Gastroesophageal sphincter (tissue), 4 donors: ENCODE results near the gene SMARCA1. TPM values are rescaled to one million over a fixed set of nuclear protein-coding genes. Genes with fewer than 3 reads are reported as not detected.

ENCODE experiments used
- ATAC-seq: fragments of 150-250 bp; one replicate; pipeline ENCODE4 v1.9.1; 2016; ENCODE audit warnings: mild to moderate bottlenecking, moderate library complexity
- H3K27ac ChIP-seq, 4 donors: fragments of 200-600 bp; sonication (generic) in 3 of 4; 1 replicate in 3 of 4; 2 replicates in 1 of 4; pipeline ENCODE4 v1.5.1; 2016 to 2019
- H3K27me3 ChIP-seq: fragments of 200-600 bp; sonication (generic); one replicate; pipeline ENCODE4 v1.5.1; 2019
- H3K36me3 ChIP-seq, 2 donors: fragments of 200-600 bp; sonication (generic); one replicate each; pipeline ENCODE4 v1.5.1; 2019; ENCODE audit warnings: control low read depth in 1 of 2
- H3K4me1 ChIP-seq, 3 donors: fragments of 200-600 bp; sonication (generic); 1 replicate in 2 of 3; 2 replicates in 1 of 3; pipeline ENCODE4 v1.5.1; 2016 to 2019; ENCODE audit warnings: control low read depth in 2 of 3
- H3K4me3 ChIP-seq, 2 donors: fragments of 200-600 bp; sonication (generic); one replicate each; pipeline ENCODE4 v1.5.1; 2019; ENCODE audit warnings: mild to moderate bottlenecking in 1 of 2, moderate library complexity in 1 of 2
- H3K9me3 ChIP-seq, 3 donors: fragments of 200-600 bp; sonication (generic); one replicate each; pipeline ENCODE4 v1.5.1; 2017 to 2019; ENCODE audit warnings: control low read depth in 2 of 3
- CTCF ChIP-seq, 4 experiments: fragments of 200-600 bp in 2 of 4; fragments of 450-650 bp in 2 of 4; sonication (generic) in 1 of 4; IDR thresholded peaks; one replicate each; pipeline ENCODE4 v1.5.1; 2017 to 2019; ENCODE audit warnings: antibody characterized with exemption in 4 of 4, mild to moderate bottlenecking in 2 of 4, moderate library complexity in 2 of 4
- EP300 ChIP-seq: sonication (generic); formaldehyde crosslinking; IDR thresholded peaks from one replicate; pipeline ENCODE4 v1.6.1; 2017; ENCODE audit warnings: antibody characterized with exemption, mild to moderate bottlenecking
- POLR2A ChIP-seq, 2 donors: fragments of 450-650 bp; IDR thresholded peaks; one replicate each; pipeline ENCODE4 v1.6.1; 2017; ENCODE audit warnings: antibody characterized with exemption in 2 of 2, mild to moderate bottlenecking in 2 of 2, moderate library complexity in 1 of 2
- POLR2AphosphoS5 ChIP-seq: sonication (generic); formaldehyde crosslinking; IDR thresholded peaks from one replicate; pipeline ENCODE4 v1.6.1; 2017; ENCODE audit warnings: antibody characterized with exemption
- WGBS, 2 donors: methylation state at CpG; one replicate each; pipeline ENCODE4 v1.1.5; 2018; ENCODE audit warnings: low coverage in 1 of 2; 5-methylcytosine and 5-hydroxymethylcytosine counted together
- total RNA-seq, 4 donors: library from RNA; depleted of rRNA; stranded (reverse); fragments of >200 nt; gene quantifications; one replicate each; pipeline ENCODE4 v1.1.0, GENCODE V29; 2016

The SMARCA1 gene
- 10 to 100 TPM; 55.4 to 91.7 (median 64.1) TPM for total RNA-seq

DNA sequence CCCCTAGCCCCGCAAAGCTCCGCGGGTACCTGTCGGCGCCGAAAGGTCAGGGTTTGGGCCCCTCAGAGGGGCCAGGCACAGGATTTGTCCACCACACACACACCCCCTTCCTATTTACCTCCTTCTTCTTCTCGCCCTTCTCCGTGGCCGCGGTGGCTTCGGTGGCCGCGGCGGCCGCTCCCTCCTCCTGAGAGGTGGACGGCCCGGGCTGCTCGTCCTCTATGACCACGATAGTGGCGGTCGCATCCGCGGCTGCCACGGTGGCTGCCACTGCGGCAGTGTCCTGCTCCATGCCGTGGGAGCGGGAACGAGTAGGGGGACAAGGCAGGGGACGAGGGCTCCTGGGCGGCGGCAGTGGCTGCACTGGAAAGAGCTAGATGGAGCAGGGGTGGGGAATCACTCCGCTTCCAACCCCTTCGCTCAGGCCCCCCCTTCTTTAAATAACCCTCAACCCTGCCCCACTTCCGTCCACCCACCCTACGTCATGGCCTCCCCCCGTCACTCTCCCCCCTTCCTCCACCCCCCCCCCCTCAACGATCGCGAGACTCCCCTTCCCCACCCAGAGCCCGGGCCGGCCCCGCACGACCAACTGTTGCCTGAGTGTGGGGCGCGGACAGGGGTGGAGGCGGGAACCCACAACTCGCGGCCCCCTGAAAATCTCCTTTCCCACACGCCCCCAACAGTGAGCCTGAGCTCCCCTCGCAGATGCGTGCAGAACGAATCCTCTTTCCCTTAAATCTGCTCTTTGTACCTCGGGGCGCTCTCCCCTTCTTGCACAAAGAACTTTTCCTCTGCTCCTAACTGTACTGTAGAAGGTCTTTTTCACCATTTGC is at the start of gene SMARCA1:
Gene SMARCA1, minus strand, starts transcription at position 412 of the 833 bp plus-strand sequence. Its CDS starts 120 bp downstream, at position 292.
- ATAC-seq = peak; percentile 82
- peak in 1 of 2 donors; percentile 46 for TF ChIP-seq POLR2A (IDR thresholded peaks at IDR 0.05)
- TF ChIP-seq CTCF (IDR thresholded peaks at IDR 0.05) = no peak
- no peak for TF ChIP-seq EP300
- peak; percentile 35 for TF ChIP-seq POLR2AphosphoS5
- Histone ChIP-seq H3K9me3 (no peaks in the 10 kb centered on the region), H3K4me3 (peak within 1 kb of the TSS; percentile 80 to 99), H3K27me3 (no peaks in the 10 kb centered on the region), H3K4me1 (peaks cover 0 to 24% (median 0%) of the 10 kb centered on the region in 3 donors), H3K36me3 (no peaks in the 10 kb centered on the region), H3K27ac (peak within 1 kb of the TSS; percentile 88 to 98 (median 94))
- WGBS, 2 donors = 58% methylated on average over 3 of the region's 54 CpGs; no CpG with 5 or more reads in 1 of the 2 donors

GRCh38 chrX:129572422-129572821 is 49.1 kb upstream of the SMARCA1 start:
- Histone ChIP-seq H3K4me3 (no peak overlapping the region), H3K9me3 (no peaks in the 10 kb centered on the region), H3K27ac (no peak overlapping the region), H3K4me1 (peaks cover 0 to 23% (median 0%) of the 10 kb centered on the region in 3 donors), H3K36me3 (peaks cover 0 to 50% of the 10 kb centered on the region in 2 donors), H3K27me3 (no peaks in the 10 kb centered on the region)
- TF ChIP-seq CTCF (IDR thresholded peaks at IDR 0.05) (no peak), EP300 (no peak), POLR2A (IDR thresholded peaks at IDR 0.05) (no peak), POLR2AphosphoS5 (no peak)
- WGBS, 2 donors = 68 to 83% methylated on average over 2 of the region's 2 CpGs
- ATAC-seq = no peak

DNA sequence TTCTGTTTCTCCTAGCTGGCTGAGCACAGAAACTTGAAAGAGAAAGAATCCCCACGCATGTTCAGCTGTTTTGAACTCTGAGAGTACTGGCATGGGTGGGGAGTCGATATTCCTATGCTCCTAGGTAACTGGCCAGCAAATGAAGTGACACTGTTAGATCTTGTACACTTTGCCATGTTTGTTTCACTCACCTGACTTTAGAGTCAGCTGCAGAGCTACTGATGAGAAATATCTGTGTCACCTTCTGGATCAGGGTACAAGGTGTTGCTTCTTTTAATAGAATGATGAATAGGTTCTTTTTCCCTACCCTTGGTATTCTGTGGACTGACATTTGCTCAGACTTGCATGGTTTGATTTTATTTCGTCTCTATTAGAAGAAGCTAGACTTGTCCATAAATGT is 45.1 kb upstream of the SMARCA1 start:
- Histone ChIP-seq H3K36me3 (peaks cover 0 to 38% of the 10 kb centered on the region in 2 donors), H3K9me3 (no peaks in the 10 kb centered on the region), H3K27me3 (no peaks in the 10 kb centered on the region), H3K4me3 (no peak overlapping the region), H3K4me1 (peaks cover 0 to 28% (median 3%) of the 10 kb centered on the region in 3 donors), H3K27ac (no peak overlapping the region)
- WGBS, 2 donors = 86% methylated on average over 1 of the region's 3 CpGs; no CpG with 5 or more reads in 1 of the 2 donors
- no peak for TF ChIP-seq EP300
- no peak for TF ChIP-seq POLR2A (IDR thresholded peaks at IDR 0.05)
- TF ChIP-seq POLR2AphosphoS5 = no peak
- TF ChIP-seq CTCF (IDR thresholded peaks at IDR 0.05) = no peak
- no peak for ATAC-seq

DNA sequence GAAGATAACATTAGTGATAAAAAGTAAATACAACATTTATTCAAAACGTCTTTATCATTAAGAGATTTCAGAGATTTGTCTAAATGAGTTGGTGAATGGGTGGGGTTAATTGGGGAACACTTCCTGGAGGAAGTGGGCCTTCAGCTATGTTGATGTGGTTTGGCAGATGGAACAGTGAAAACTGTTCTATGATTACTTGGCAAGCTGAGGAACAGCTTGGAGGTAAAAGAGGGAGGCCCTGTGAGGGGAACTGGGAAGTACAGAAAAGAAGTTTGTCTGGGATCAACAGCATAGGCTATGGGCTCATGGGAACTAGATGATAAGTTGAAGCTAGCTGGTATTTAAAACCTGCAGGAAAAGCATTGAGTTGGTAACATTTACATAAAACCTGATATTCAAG is 42.8 kb upstream of the SMARCA1 start:
- 0 to 9% methylated on average over 1 of the region's 1 CpG for WGBS, 2 donors
- Histone ChIP-seq H3K4me3 (no peak overlapping the region), H3K9me3 (no peaks in the 10 kb centered on the region), H3K27me3 (no peaks in the 10 kb centered on the region), H3K27ac (no peak overlapping the region), H3K4me1 (peaks cover 0 to 16% (median 3%) of the 10 kb centered on the region in 3 donors), H3K36me3 (peaks cover 0 to 60% of the 10 kb centered on the region in 2 donors)
- no peak for ATAC-seq
- TF ChIP-seq POLR2AphosphoS5 (no peak), EP300 (no peak), POLR2A (IDR thresholded peaks at IDR 0.05) (no peak), CTCF (IDR thresholded peaks at IDR 0.05) (no peak)
